Measurements from ENCODE around the gene C16orf92.

GRCh38 chr16:30009990-30010843, 12.8 kb upstream of the C16orf92 start:
- TF ChIP-seq GATA2 (IDR thresholded peaks at IDR 0.05; ENCODE audit: low read depth, low read length) (no peak), GATA3 (IDR thresholded peaks at IDR 0.05; ENCODE audit: low read depth, low read length) (no peak)

Measured in SH-SY5Y (cell line).